NCI-H146 treated with DMSO at 0.1 percent for 48 hours (cell line): ENCODE measurements around the gene CAB39L.
"Not testable (repeated sequence)": the region's sequence is repeated elsewhere in the genome, so short reads cannot be mapped to it uniquely, and the experiment has no call there.

Source experiments
- DNase-seq: peaks from one replicate; lab custom pipeline; 2025; ENCODE audit not compliant: unreplicated experiment; lab: John Stamatoyannopoulos, UW

CAB39L gene

DNA sequence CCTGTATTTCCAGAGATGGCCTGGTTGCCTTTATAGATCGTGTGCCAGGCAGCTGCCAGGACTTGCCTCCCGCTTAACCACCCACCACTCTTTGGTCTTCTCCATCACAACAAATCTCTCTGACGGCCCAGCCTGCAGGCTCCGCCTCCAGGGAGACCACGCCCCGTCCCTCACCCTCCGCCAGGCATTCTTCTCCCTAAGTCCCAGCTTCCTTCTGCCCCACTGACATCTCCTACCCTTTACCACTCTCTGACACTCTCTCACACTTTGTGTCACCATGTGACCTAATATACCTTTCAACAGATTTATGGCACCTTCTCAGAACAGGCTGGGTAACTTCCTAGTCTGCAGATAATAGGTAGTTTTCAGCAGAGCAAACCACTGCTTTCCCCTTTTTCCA is 95.1 kb downstream of the CAB39L start:
- no peak for DNase-seq

DNA sequence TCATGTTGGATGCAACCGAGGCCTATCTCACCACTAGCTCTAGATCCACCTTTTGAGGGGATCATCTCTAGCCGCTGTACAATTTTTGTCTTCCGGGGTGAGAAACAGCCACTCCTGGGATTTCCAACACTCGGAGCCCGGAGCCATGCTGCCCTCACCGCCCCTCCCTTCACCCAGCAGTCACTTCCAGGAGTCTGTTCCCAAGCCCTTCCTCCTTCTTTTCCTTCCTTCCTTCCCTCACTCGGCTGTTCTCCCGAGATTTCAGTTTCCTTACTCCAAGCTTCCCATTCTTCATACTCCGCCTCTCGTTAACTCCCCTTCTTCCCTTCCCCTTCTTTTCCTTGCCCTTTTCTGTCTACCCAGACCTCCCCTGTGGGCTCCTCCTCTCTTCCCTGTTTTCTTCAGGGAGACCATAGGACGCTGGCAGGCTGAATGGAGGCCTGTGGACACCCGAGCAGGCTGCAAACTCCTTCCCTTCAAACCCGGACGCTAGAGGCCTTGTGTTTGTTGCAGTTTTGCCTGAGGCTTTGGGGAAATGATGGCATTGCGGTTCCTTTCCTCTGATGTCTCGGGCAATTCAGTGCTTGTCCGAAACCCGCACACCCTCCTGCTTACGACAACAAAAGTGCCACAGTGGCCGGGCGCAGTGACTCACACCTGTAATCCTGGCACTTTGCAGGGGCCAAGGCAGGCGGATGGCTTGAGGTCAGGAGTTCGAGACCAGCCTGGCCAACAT is 96.0 kb downstream of the CAB39L start:
- no peak for DNase-seq

- DNase-seq, result no peak
Observed at GRCh38 chr13:49346460-49346859, 97.4 kb downstream of the CAB39L start.

GRCh38 chr13:49343731-49344130 is 100.1 kb downstream of the CAB39L start:
- DNase-seq, result no peak

DNA sequence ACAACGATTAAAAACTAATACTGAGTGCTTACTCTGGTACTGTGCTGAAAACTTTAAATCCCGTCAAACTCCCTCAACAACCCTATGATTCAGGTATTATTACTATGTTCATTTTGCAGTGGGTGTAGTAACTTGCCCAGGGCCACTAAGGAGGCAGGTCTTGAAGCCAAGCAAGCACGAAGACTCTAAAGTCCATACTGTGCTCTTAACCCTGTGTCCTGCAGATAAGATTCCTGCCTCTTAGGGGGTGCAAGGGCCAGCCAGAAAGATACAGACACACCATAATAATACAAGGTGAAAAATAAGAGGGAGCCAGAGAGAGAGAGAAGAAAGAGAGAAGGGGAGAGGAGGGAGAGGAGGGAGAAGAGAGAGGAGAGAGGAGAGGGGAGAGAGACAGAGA is 100.6 kb downstream of the CAB39L start:
- no peak for DNase-seq

GRCh38 chr13:49342454-49342853 is 101.4 kb downstream of the CAB39L start:
- no peak for DNase-seq

- DNase-seq, result no peak
Observed at GRCh38 chr13:49341941-49342340, 101.9 kb downstream of the CAB39L start.

DNA sequence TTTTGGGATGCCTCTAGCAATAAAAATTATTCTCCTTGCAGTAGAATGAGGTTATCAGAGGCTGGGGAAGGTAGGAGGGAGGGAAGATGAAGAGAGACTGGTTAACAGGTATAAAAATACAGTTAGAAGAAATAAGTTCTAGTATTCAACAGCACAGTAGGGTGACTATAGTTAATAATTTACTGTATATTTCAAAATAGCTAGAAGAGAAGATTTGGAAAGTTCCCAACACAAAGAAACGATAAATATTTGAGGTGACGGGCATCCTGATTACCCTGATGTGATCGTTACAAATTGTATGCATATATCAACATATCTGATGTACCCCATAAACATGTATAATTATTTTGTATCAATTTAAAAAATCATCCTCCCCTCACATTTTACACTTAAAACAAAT is 102.3 kb downstream of the CAB39L start:
- DNase-seq, result no peak

GRCh38 chr13:49340161-49340560 is 103.7 kb downstream of the CAB39L start:
- DNase-seq, result no peak

- no peak for DNase-seq
Observed at GRCh38 chr13:49336655-49337054, 107.2 kb downstream of the CAB39L start.

- DNase-seq, result no peak
Observed at GRCh38 chr13:49330546-49330864, 113.4 kb downstream of the CAB39L start.

DNA sequence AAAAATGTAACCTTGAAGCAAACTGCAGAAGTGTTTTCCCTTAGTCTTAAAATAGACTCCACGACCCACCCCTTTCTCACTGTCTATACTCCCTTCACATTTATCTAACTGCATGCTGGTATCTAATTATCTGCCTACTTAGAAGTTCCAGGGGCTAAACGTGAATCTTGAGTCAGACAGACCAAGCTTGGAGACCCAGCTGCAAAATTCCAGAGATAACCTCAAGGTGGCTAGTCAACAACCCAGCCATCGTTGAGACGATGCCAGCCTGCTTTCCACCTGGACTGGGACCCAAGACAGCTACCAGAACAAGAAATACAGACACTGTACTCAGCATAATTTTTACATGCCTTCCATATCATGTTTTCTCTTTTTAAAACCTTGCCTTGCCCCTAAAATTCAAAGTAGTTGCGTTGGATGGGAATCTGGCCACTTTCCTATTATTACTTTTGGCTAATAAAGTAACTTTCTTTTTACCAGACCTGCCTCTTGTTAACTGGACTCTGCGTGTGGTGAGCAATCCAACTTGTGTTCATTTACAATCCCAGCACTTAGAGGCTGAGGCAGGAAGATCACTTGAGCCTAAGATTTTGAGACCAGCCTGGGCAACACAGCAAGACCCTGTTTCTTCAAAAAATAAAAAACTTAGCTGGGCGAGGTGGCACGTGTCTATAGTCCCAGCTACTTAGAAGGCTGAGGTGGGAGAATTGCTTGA is 113.9 kb downstream of the CAB39L start:
- DNase-seq, result no peak

GRCh38 chr13:49327145-49327544 is 116.7 kb downstream of the CAB39L start:
- not testable (repeated sequence) for DNase-seq

GRCh38 chr13:49326222-49326917 is 117.5 kb downstream of the CAB39L start:
- DNase-seq, result no peak

- DNase-seq, result no peak
Observed at GRCh38 chr13:49323344-49323743, 120.5 kb downstream of the CAB39L start.

GRCh38 chr13:49322702-49323101 is 121.2 kb downstream of the CAB39L start:
- no peak for DNase-seq

- no peak for DNase-seq
Observed at GRCh38 chr13:49320975-49321374, 122.9 kb downstream of the CAB39L start.

DNA sequence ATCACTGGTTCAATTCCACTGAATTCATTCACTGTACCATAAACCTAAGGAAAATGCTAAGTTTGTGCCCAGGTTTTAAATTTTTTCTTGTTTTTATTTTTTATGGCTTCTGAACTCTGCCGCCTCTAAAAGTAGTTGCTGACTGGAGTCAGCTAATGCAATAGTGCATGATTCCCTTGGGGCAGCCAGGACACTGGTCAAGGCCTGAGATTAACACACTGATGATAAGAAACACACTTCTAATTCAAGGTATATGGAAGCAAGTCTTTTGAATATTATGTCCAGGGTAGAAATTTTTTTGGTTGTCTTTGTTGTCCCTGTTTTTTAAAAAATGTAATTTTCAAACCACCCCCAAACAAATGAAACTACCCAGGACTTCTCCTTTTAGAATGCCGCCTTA is 123.9 kb downstream of the CAB39L start:
- no peak for DNase-seq

GRCh38 chr13:49319551-49319950 is 124.3 kb downstream of the CAB39L start:
- no peak for DNase-seq

GRCh38 chr13:49315756-49316482 is 127.9 kb downstream of the CAB39L start:
- DNase-seq, result no peak

DNA sequence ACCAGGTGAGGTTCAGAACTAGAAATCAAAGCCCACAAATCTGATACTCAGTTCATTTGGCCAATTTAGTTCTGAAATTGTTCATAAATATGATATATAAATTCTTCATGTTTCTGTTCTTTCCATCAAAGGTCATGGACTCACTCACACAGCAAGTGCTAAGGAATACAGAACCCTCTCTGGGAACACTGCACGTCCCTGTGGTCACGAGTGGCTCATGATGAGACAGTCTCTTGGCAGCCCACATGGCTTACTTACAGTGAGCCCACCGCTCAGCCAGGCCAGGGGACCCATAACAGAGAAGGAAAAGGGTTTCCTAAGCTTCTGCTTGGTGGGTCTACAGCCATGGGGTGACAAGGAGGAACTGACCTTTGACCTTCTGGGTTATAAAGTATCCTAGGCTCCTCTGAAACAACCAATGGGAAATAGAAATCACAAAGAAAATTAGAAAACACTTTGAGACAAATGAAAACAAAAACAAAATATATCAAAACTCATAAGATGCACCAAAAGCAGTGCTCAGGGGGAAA is 128.8 kb downstream of the CAB39L start:
- no peak for DNase-seq
